HepG2 (cell line): Measurements from ENCODE around the gene CISD3. TPM values are rescaled to one million over a fixed set of nuclear protein-coding genes. Genes with fewer than 3 reads are reported as not detected.

ENCODE experiments used
- CC2D1A ChIP-seq: sonication (generic); formaldehyde crosslinking; IDR thresholded peaks from 2 replicates; pipeline ENCODE4 v1.8.1; 2023; ENCODE audit warnings: mild to moderate bottlenecking, missing genetic modification reagents
- FOSL2 ChIP-seq: sonication (generic); formaldehyde crosslinking; IDR thresholded peaks from 2 replicates; pipeline ENCODE4 v1.4.0; 2020; ENCODE audit warnings: missing genetic modification reagents
- GZF1 ChIP-seq: sonication (generic); formaldehyde crosslinking; IDR thresholded peaks from 2 replicates; pipeline ENCODE4 v1.5.1; 2020; ENCODE audit warnings: mild to moderate bottlenecking, missing genetic modification reagents
- IRX3 ChIP-seq: sonication (generic); formaldehyde crosslinking; IDR thresholded peaks from 2 replicates; pipeline ENCODE4 v1.8.1; 2023; ENCODE audit warnings: mild to moderate bottlenecking, low read depth, missing genetic modification reagents, borderline replicate concordance
- POGZ ChIP-seq: sonication (generic); formaldehyde crosslinking; IDR thresholded peaks from 2 replicates; pipeline ENCODE4 v1.4.0; 2020; ENCODE audit warnings: mild to moderate bottlenecking, missing genetic modification reagents
- PRMT3 ChIP-seq: sonication (generic); formaldehyde crosslinking; IDR thresholded peaks from 2 replicates; pipeline ENCODE4 v1.8.1; 2022; ENCODE audit warnings: low read depth, mild to moderate bottlenecking, moderate library complexity, missing genetic modification reagents, borderline replicate concordance
- RCOR2 ChIP-seq: IDR thresholded peaks from 2 replicates; pipeline ENCODE4 v1.6.1; 2016; ENCODE audit warnings: missing biosample characterization, missing genetic modification reagents
- RELA ChIP-seq: sonication (generic); formaldehyde crosslinking; IDR thresholded peaks from 2 replicates; pipeline ENCODE4 v1.4.0; 2020; ENCODE audit warnings: missing genetic modification reagents
- SCMH1 ChIP-seq: sonication (generic); formaldehyde crosslinking; IDR thresholded peaks from 2 replicates; pipeline ENCODE4 v1.9.0; 2021; ENCODE audit warnings: missing genetic modification reagents, mild to moderate bottlenecking, borderline replicate concordance
- SMAD1 ChIP-seq: sonication (generic); formaldehyde crosslinking; IDR thresholded peaks from 2 replicates; pipeline ENCODE4 v1.4.0; 2020; ENCODE audit warnings: missing genetic modification reagents, low read depth, mild to moderate bottlenecking, borderline replicate concordance
- SP4 ChIP-seq: sonication (generic); formaldehyde crosslinking; IDR thresholded peaks from 2 replicates; pipeline ENCODE4 v1.8.1; 2023; ENCODE audit warnings: mild to moderate bottlenecking, missing genetic modification reagents
- ZBTB1 ChIP-seq: sonication (generic); formaldehyde crosslinking; IDR thresholded peaks from 2 replicates; pipeline ENCODE4 v1.4.0; 2020; ENCODE audit warnings: missing genetic modification reagents, borderline replicate concordance
- ZBTB8A ChIP-seq: sonication (generic); formaldehyde crosslinking; IDR thresholded peaks from 2 replicates; pipeline ENCODE4 v1.4.0; 2020; ENCODE audit warnings: mild to moderate bottlenecking, low read depth, missing genetic modification reagents, borderline replicate concordance
- ZFY ChIP-seq: sonication (generic); formaldehyde crosslinking; IDR thresholded peaks from 2 replicates; pipeline ENCODE4 v1.4.0; 2020; ENCODE audit warnings: missing genetic modification reagents
- ZNF3 ChIP-seq: IDR thresholded peaks from 2 replicates; pipeline ENCODE4 v1.7.0; 2017; ENCODE audit warnings: inconsistent platforms
- ZNF720 ChIP-seq: sonication (generic); formaldehyde crosslinking; IDR thresholded peaks from 2 replicates; pipeline ENCODE4 v1.4.0; 2020; ENCODE audit warnings: missing genetic modification reagents
- ZNF781 ChIP-seq: sonication (generic); formaldehyde crosslinking; IDR thresholded peaks from 2 replicates; pipeline ENCODE4 v1.5.1; 2020; ENCODE audit warnings: borderline replicate concordance, mild to moderate bottlenecking, missing genetic modification reagents; ENCODE audit errors: not compliant biosample characterization
- polyA plus RNA-seq, 8 experiments: library from polyadenylated mRNA; depleted of rRNA in 3 of 8; stranded (reverse) in 7 of 8; unstranded in 1 of 8; fragments of >200 nt; fragmentation: Illumina TruSeq in 4 of 8; extraction: Trizol in 4 of 8; gene quantifications; 2 replicates each; pipeline versions ENCODE4 v1.2.1 to v1.2.3, GENCODE V29; 2011 to 2016; ENCODE audit warnings: low read depth in 4 of 8, missing spikeins in 1 of 8, mixed read lengths in 1 of 8; ENCODE audit not compliant: insufficient read depth in 1 of 8
- total RNA-seq, 5 experiments: library from RNA; depleted of rRNA; stranded (reverse); fragments of >200 nt; fragmentation: Illumina TruSeq; extraction: Trizol; gene quantifications; 2 replicates each; pipeline ENCODE4 v1.2.3, GENCODE V29; 2016; ENCODE audit warnings: low read depth in 1 of 5
- TF ChIP-seq, protein P1 (sequence below): fragments of 450-650 bp; IDR thresholded peaks from 2 replicates; pipeline ENCODE4 v1.6.1; 2016
- TF ChIP-seq, protein P2 (sequence below): IDR thresholded peaks from 2 replicates; pipeline ENCODE4 v1.6.1; 2016; ENCODE audit warnings: mild to moderate bottlenecking
- TF ChIP-seq, protein P3 (sequence below): IDR thresholded peaks from 2 replicates; pipeline ENCODE4 v1.6.1; 2012; ENCODE audit warnings: inconsistent platforms
- TF ChIP-seq, protein P4 (sequence below): sonication (generic); formaldehyde crosslinking; IDR thresholded peaks from 2 replicates; pipeline ENCODE4 v1.5.0; 2020; ENCODE audit warnings: mild to moderate bottlenecking, missing genetic modification reagents, borderline replicate concordance
- TF ChIP-seq, protein P5 (sequence below): sonication (generic); formaldehyde crosslinking; IDR thresholded peaks from 2 replicates; pipeline ENCODE4 v1.8.0; 2022; ENCODE audit warnings: missing genetic modification reagents, mild to moderate bottlenecking, inconsistent platforms, borderline replicate concordance

The CISD3 gene
- total and polyA plus RNA-seq, 2 of the 13 experiments (the other 11 are each of a cell fraction or from before 2014, with no cell fraction given), result 30.0 to 34.1 TPM

DNA sequence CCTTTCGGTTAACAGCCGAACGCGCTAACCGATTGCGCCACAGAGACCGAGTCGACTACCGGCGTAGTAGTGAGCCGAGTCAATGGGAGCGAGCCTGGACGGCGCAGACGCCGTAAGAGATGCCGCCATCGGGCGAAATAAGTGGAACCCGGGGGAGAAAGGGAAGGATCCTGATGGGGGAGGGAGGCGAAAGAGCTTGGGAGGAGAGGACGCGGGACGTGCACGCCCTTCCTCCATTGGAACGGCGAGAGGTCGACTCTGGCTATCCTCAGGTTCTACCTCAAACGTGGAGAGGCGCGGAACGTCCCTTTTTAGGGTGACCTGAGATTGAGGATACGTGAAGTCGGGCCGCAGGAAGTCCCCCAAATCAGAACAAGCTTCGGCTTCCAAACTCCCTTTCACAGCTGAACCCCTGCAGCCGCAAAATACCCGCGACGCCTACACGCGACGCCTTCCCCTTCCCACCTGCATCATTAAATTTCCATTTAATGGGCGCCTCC is 21.7 kb downstream of the CISD3 start (continued):
- TF ChIP-seq RCOR2 (CRISPR knock-in tag), result peak; percentile 40; the same call in 1 of the 2 replicates
- TF ChIP-seq SMAD1, result no peak; the same call in 1 of the 2 replicates
- TF ChIP-seq ZNF720 (CRISPR knock-in tag), result no peak
- peak; percentile 88; the same call in 1 of the 2 replicates for TF ChIP-seq RELA (CRISPR knock-in tag)
- TF ChIP-seq SCMH1 (CRISPR knock-in tag), result no peak
- TF ChIP-seq ZNF781 (CRISPR knock-in tag), result no peak
- no peak for TF ChIP-seq SP4 (CRISPR knock-in tag)
- no peak for TF ChIP-seq ZNF3 (CRISPR knock-in tag)
- TF ChIP-seq ZBTB1 (CRISPR knock-in tag), result no peak
- no peak for TF ChIP-seq ZBTB8A
- TF ChIP-seq GZF1 (CRISPR knock-in tag), result peak; percentile 47; the same call in 1 of the 2 replicates
- TF ChIP-seq, protein P1, sequence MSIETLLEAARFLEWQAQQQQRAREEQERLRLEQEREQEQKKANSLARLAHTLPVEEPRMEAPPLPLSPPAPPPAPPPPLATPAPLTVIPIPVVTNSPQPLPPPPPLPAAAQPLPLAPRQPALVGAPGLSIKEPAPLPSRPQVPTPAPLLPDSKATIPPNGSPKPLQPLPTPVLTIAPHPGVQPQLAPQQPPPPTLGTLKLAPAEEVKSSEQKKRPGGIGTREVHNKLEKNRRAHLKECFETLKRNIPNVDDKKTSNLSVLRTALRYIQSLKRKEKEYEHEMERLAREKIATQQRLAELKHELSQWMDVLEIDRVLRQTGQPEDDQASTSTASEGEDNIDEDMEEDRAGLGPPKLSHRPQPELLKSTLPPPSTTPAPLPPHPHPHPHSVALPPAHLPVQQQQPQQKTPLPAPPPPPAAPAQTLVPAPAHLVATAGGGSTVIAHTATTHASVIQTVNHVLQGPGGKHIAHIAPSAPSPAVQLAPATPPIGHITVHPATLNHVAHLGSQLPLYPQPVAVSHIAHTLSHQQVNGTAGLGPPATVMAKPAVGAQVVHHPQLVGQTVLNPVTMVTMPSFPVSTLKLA, result no peak
- peak; percentile 57 for TF ChIP-seq FOSL2
- TF ChIP-seq, protein P2, sequence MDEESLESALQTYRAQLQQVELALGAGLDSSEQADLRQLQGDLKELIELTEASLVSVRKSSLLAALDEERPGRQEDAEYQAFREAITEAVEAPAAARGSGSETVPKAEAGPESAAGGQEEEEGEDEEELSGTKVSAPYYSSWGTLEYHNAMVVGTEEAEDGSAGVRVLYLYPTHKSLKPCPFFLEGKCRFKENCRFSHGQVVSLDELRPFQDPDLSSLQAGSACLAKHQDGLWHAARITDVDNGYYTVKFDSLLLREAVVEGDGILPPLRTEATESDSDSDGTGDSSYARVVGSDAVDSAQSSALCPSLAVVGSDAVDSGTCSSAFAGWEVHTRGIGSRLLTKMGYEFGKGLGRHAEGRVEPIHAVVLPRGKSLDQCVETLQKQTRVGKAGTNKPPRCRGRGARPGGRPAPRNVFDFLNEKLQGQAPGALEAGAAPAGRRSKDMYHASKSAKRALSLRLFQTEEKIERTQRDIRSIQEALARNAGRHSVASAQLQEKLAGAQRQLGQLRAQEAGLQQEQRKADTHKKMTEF (CRISPR knock-in tag), result peak; percentile 41; the same call in 1 of the 2 replicates
- 0 out of 2 replicates have a peak, but pooled peaks have one; percentile 72 for TF ChIP-seq PRMT3 (CRISPR knock-in tag)
- TF ChIP-seq, protein P3, sequence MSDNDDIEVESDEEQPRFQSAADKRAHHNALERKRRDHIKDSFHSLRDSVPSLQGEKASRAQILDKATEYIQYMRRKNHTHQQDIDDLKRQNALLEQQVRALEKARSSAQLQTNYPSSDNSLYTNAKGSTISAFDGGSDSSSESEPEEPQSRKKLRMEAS, result no peak
- TF ChIP-seq, protein P4, sequence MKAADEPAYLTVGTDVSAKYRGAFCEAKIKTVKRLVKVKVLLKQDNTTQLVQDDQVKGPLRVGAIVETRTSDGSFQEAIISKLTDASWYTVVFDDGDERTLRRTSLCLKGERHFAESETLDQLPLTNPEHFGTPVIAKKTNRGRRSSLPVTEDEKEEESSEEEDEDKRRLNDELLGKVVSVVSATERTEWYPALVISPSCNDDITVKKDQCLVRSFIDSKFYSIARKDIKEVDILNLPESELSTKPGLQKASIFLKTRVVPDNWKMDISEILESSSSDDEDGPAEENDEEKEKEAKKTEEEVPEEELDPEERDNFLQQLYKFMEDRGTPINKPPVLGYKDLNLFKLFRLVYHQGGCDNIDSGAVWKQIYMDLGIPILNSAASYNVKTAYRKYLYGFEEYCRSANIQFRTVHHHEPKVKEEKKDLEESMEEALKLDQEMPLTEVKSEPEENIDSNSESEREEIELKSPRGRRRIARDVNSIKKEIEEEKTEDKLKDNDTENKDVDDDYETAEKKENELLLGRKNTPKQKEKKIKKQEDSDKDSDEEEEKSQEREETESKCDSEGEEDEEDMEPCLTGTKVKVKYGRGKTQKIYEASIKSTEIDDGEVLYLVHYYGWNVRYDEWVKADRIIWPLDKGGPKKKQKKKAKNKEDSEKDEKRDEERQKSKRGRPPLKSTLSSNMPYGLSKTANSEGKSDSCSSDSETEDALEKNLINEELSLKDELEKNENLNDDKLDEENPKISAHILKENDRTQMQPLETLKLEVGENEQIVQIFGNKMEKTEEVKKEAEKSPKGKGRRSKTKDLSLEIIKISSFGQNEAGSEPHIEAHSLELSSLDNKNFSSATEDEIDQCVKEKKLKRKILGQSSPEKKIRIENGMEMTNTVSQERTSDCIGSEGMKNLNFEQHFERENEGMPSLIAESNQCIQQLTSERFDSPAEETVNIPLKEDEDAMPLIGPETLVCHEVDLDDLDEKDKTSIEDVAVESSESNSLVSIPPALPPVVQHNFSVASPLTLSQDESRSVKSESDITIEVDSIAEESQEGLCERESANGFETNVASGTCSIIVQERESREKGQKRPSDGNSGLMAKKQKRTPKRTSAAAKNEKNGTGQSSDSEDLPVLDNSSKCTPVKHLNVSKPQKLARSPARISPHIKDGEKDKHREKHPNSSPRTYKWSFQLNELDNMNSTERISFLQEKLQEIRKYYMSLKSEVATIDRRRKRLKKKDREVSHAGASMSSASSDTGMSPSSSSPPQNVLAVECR, result no peak
- no peak; the same call in 1 of the 2 replicates for TF ChIP-seq ZFY
- no peak for TF ChIP-seq CC2D1A (CRISPR knock-in tag)
- no peak; the same call in 1 of the 2 replicates for TF ChIP-seq IRX3 (CRISPR knock-in tag)
- TF ChIP-seq, protein P5, sequence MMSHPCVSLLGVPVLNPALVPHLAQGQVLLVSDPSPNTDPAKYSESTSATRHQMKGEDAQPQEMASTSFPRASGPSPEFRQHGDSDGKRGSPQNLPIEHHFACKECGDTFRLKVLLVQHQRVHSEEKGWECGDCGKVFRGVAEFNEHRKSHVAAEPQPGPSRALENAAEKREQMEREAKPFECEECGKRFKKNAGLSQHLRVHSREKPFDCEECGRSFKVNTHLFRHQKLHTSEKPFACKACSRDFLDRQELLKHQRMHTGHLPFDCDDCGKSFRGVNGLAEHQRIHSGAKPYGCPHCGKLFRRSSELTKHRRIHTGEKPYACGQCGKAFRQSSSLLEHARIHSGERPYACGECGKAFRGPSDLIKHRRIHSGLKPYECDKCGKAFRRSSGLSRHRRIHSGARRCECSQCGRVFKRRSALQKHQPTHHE (CRISPR knock-in tag), result no peak
- TF ChIP-seq POGZ, result 0 out of 2 replicates have a peak, but pooled peaks have one; percentile 34
